ENCODE results near the gene NKIRAS2. TPM values are rescaled to one million over a fixed set of nuclear protein-coding genes. Genes with fewer than 3 reads are reported as not detected.
A peak's percentile ranks its signal among the peaks of the same experiment; 100 is the strongest.
"Not testable (repeated sequence)": the region's sequence is repeated elsewhere in the genome, so short reads cannot be mapped to it uniquely, and the experiment has no call there.

Gene NKIRAS2
- total RNA-seq, 1 donor from 2014 or later, result 43.8 TPM

DNA sequence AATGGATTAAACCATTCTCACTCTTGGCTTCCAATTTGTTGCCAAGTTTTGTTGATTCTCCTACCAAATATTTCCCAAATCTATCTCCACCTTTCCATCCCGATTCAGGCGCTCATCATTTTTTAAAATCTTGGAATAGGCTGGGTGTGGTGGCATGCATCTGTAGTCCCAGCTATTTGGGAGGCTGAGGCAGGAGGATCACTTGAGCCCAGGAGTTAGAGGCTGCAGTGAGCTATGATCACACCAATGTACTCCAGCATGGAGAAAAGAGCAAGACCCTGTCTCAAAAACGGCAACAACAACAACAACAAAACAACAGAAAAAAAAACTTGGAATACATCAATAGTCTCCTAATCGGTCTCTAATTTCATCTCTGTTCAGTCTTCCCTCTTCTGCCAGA, 902 bp upstream of the NKIRAS2 start:
- ATAC-seq (ENCODE audit: poor library complexity), result no peak
- DNase-seq, result no peak
- intact Hi-C loops (cut with DNase I), result loop anchor here (5.0 kb wide), 1 partner anchor 52 kb away; the partner anchor contains the start of gene CNP

- intact Hi-C loops (cut with DNase I); DNase-seq; ATAC-seq (ENCODE audit: poor library complexity): not testable (repeated sequence)
Observed at GRCh38 chr17:42020845-42021244, 955 bp downstream of the NKIRAS2 start.

DNA sequence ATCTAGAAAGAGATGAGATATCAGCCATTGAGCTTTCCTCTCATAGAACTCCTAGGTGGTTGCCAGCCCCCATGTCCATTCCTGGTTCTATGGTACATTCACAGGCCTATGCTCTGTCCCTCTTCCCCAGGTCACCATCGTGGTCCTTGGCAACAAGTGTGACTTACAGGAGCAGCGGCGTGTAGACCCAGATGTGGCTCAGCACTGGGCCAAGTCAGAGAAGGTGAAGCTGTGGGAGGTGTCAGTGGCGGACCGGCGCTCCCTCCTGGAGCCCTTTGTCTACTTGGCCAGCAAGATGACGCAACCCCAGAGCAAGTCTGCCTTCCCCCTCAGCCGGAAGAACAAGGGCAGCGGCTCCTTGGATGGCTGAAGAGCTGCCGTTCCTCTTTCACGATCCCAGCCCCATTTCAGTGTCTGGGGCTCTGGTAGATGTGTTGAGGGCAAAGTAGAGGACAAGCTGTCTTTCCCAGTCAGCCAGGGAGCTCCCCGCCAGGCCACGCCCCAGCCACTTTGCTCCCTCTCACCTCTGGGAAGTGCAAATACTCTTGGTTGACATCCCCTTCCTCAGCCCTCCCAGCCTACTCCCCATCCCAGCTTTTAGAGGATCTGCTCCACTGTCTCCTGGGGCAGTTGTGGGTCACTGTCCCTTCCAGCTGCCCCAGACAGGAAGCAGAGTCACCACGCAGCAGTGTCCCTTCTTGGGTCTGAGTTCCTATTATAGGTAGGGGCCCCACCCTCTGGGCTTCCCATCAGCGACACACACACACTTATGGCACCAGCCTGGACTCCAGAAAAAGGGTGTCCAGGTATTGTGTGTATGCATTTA, 3.8 kb downstream of the NKIRAS2 start:
- peak; percentile 65 for DNase-seq
- ATAC-seq (ENCODE audit: poor library complexity), result no peak
- intact Hi-C loops (cut with DNase I), result no loop called here

DNA sequence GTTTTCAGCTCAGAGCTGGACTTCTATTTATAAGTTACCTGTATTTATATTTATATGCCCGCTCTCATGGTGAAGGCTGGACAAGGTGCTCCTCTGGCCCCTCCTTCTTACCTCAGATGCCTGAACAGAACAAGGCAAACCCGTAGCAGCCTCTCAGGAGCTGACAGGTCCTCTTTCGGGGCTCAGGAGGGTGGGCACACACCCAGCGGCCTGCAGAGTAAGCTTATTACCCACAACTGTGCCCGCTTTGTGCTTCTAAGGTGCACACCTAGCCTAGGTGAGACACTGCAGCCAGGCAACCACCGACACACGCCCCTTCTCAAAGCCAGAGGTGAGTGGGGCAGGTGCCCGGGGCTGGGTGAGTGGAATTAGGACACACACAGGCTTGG, 5.3 kb downstream of the NKIRAS2 start:
- ATAC-seq (ENCODE audit: poor library complexity), result peak; percentile 6
- intact Hi-C loops (cut with DNase I), result loop anchor here (5.0 kb wide), 1 partner anchor 92 kb away; no protein-coding TSS in a partner anchor
- no peak for DNase-seq

DNA sequence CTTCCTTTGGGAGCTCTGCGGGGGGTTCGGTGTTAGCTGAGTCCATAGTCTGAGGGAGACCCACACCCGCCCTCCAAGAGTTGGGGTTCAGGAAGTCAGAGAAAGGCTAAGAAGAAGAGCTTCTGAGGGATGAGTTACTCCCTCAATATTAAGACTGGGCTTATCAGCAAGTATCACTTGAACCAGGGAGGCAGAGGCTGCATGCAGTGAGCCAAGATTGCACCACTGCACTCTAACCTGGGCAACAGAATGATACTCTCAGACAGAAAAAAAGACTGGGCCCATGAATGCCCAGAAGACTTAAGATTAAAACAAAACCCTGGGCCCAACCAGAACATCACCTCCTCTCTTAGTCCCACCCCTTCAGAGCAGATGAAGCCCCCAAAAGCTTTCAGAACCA, 6.0 kb downstream of the NKIRAS2 start:
- DNase-seq (no peak), ATAC-seq (ENCODE audit: poor library complexity) (no peak)
- intact Hi-C loops (cut with DNase I), result loop anchor here (5.0 kb wide), 1 partner anchor 91 kb away; no protein-coding TSS in a partner anchor

- intact Hi-C loops (cut with DNase I), result loop anchor here (5.0 kb wide), 1 partner anchor 90 kb away; no protein-coding TSS in a partner anchor
- no peak for DNase-seq
- no peak for ATAC-seq (ENCODE audit: poor library complexity)
Observed at GRCh38 chr17:42026857-42027589, 7.1 kb downstream of the NKIRAS2 start.

DNA sequence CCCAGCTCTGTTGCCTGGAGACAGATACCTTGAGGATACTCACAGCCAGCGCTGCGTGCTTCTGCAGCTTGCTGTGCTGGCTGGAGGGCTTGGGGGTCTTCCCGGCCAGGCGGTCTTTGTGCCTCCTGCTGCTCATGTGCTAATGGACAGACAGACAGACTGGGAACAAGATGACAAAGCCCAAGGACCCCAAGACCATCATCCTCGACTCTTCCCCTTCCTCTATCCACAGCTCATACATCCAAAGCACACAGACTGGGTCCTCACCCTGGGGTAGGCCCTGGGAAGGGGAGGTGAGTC, 7.7 kb downstream of the NKIRAS2 start:
- intact Hi-C loops (cut with DNase I), result loop anchor here (5.0 kb wide), 1 partner anchor 90 kb away; no protein-coding TSS in a partner anchor
- no peak for ATAC-seq (ENCODE audit: poor library complexity)
- DNase-seq, result no peak

GRCh38 chr17:42027961-42028790, 8.3 kb downstream of the NKIRAS2 start:
- ATAC-seq (ENCODE audit: poor library complexity), result no peak
- intact Hi-C loops (cut with DNase I), result loop anchor here (5.0 kb wide), 1 partner anchor 89 kb away; no protein-coding TSS in a partner anchor
- DNase-seq, result no peak

DNA sequence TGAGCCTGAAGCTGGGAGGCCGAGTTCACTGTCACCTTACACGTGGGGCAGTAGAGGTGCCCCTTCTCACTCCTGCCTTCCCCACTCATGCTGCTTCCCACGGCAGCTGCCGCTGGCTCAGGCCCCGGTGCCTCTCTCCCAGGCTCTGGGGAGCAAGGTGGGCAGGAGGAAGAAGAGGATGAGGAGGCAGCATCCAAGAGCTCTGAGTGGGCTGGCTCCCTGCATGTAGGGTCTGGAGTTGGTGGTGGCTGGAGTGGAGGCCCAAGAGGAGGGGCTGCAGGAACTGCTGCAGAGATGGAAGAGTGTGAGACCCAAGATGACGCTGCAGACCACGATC, 8.9 kb downstream of the NKIRAS2 start:
- intact Hi-C loops (cut with DNase I), result loop anchor here (5.0 kb wide), 1 partner anchor 89 kb away; no protein-coding TSS in a partner anchor
- ATAC-seq (ENCODE audit: poor library complexity), result no peak

GRCh38 chr17:42031584-42031983, 11.7 kb downstream of the NKIRAS2 start:
- DNase-seq (peak; percentile 60), ATAC-seq (ENCODE audit: poor library complexity) (peak; percentile 76)
- intact Hi-C loops (cut with DNase I), result no loop called here

More for the DNA sequence above, 8.9 kb downstream of the NKIRAS2 start:
- no peak for DNase-seq

DNA sequence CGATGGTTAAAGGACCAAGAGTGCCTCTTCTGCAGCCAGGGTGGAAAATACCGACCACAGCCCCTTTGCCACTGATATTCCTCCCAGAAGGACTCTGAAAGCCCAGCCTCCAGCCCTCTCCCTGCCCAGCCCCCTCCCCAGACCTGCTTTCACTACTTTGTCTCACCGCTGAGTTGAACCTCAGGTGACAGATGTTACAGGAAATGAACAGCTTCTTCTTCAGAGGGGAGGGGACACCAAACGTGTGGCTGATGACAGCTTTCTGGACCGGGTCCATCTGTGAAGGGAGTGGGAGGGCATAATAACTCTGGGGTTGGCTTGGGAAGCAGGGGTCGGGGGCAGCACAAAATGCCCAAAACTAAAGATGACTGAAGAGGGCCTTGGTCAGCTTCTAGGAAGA, 14.2 kb downstream of the NKIRAS2 start:
- ATAC-seq (ENCODE audit: poor library complexity), result no peak

DNA sequence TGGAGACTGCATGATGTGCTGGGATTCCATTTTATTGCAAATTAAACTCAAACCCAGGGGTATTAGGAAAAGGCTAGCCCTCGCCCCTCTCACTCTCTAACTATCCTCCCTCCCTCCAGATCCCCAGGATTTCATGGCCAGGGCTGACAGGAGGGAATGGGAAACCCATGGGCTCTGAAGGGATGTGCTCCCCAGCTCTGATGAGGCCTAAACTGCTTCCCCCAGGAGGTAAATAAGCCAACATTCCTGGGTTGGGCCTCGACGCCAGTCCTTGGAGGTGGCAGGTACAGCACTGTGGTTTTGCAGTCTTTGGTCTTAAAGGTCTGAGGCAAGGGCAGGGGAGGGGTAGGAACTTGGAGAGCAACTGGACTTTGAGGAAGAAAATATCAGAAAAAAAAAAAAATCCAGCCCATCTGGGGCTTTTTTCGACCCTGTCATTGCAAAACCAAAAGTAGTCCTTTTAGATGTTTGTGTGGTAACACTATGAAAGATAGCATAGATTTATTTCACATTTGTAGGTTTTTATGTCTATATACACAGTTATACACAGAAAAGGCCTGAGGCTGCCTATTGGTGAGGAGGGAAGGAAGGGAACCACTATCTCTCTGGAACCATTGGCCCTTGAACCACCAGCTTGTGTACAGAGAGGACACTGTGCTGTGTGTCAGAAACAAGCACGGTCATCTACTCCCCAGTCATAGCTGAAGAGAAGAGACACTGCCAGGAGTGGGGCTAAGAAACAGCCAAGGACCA, 18.5 kb downstream of the NKIRAS2 start:
- intact Hi-C loops (cut with DNase I), result no loop called here
- DNase-seq (no peak), ATAC-seq (ENCODE audit: poor library complexity) (no peak)

More for the DNA sequence above, 14.2 kb downstream of the NKIRAS2 start:
- no peak for DNase-seq
- intact Hi-C loops (cut with DNase I), result no loop called here

- no peak for ATAC-seq (ENCODE audit: poor library complexity)
Observed at GRCh38 chr17:42039794-42040763, 20.2 kb downstream of the NKIRAS2 start.

GRCh38 chr17:42040818-42041217, 20.9 kb downstream of the NKIRAS2 start:
- no peak for DNase-seq
- no peak for ATAC-seq (ENCODE audit: poor library complexity)
- intact Hi-C loops (cut with DNase I), result no loop called here

More at GRCh38 chr17:42039794-42040763, 20.2 kb downstream of the NKIRAS2 start:
- intact Hi-C loops (cut with DNase I), result no loop called here
- DNase-seq, result no peak

DNA sequence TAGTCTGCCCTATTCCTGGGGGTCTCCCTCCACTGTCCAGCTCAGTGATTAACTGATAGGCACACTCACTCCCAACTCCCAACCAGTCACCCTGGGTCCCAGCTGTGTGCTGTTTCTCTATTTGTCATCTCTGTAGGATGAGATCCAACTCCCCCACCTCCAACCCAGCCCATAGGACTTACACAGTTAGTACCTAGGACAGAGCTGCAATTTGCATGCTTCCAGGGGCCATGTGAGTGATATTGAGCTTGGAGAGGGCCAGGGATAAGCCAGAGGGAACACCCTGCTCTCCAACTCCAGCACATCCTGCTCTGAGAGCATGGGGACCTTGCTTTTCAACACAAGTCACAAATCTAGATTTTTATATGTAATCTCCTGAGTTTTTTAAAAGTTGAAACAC, 21.7 kb downstream of the NKIRAS2 start:
- ATAC-seq (ENCODE audit: poor library complexity) (no peak), DNase-seq (no peak)
- intact Hi-C loops (cut with DNase I), result no loop called here

DNA sequence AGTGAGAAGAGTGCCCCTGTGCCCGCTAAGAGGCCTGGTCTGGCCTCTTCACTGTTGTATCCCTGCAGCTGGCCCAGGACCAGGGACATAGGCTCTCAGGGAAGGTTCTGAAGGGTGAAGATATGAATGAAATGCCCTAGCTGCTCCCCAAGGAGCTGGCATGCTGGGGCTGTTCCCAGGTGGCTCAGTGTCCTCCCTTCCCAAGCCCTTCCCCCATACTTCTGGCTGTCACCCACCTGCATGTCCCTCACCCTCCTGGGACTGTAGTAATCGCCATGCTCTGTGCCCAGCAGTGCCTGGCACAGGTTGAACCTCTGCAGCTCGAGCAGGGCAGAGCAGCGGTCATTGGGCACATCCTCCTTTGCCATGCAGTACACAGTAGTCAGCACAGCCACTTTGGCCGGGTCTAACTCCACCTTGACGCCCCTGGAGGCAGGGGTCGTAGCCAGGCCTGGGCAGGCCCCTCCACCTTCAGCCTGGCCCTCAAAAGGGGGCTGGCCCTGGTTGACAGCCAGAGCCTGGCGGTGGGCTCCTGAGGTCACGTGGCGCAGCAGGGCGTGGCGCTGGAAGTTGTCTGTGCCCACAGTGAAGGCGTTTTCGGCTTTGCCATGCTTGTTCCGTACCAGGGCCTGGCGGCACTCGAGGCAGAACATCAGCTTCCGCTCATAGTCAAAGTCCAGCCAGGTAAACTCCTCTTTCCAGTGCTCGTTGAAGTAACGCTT, 22.9 kb downstream of the NKIRAS2 start:
- ATAC-seq (ENCODE audit: poor library complexity) (no peak), DNase-seq (no peak)
- intact Hi-C loops (cut with DNase I), result no loop called here

- DNase-seq (no peak), ATAC-seq (ENCODE audit: poor library complexity) (no peak)
- intact Hi-C loops (cut with DNase I), result no loop called here
Observed at GRCh38 chr17:42045719-42046118, 25.8 kb downstream of the NKIRAS2 start.

All from Right ventricle myocardium superior (tissue), 1 donor.